Lower leg skin (tissue), 4 donors: Measurements from ENCODE around the gene DISC1. TPM values are rescaled to one million over a fixed set of nuclear protein-coding genes. Genes with fewer than 3 reads are reported as not detected.

Experiments
- DNase-seq, 2 donors: peaks; one replicate each; pipeline ENCODE4 v3.0.0-alpha.2; 2019; ENCODE audit warnings: low spot score in 2 of 2
- H3K4me3 ChIP-seq: fragments of 200-600 bp; sonication (generic); 2 replicates; pipeline ENCODE4 v1.5.1; 2017; ENCODE audit warnings: mild to moderate bottlenecking, low read depth; ENCODE audit not compliant: poor library complexity, severe bottlenecking
- CTCF ChIP-seq, 3 donors: fragments of 450-650 bp; IDR thresholded peaks; one replicate each; pipeline ENCODE4 v1.5.1; 2016; ENCODE audit warnings: antibody characterized with exemption in 3 of 3, mild to moderate bottlenecking in 3 of 3, moderate library complexity in 2 of 3
- POLR2A ChIP-seq, 2 donors: fragments of 450-650 bp; IDR thresholded peaks; one replicate each; pipeline ENCODE4 v1.6.1; 2016 to 2017; ENCODE audit warnings: antibody characterized with exemption in 2 of 2, mild to moderate bottlenecking in 1 of 2, moderate library complexity in 1 of 2
- WGBS, 2 donors: methylation state at CpG; one replicate each; pipeline ENCODE4 v1.1.5; 2018; 5-methylcytosine and 5-hydroxymethylcytosine counted together
- intact Hi-C: fragments of 100-400 bp; cut with DNase I; formaldehyde crosslinking; loops from one replicate; pipeline ENCODE4 v1.15.0; 2023; ENCODE audit warnings: low total_unique reads
- total RNA-seq, 4 donors: library from RNA; depleted of rRNA; stranded (reverse); fragments of >200 nt; gene quantifications; one replicate each; pipeline ENCODE4 v1.1.0, GENCODE V29; 2016

The DISC1 gene
- total RNA-seq, 4 donors from 2014 or later: 1.6 to 7.4 (median 3.5) TPM

DNA sequence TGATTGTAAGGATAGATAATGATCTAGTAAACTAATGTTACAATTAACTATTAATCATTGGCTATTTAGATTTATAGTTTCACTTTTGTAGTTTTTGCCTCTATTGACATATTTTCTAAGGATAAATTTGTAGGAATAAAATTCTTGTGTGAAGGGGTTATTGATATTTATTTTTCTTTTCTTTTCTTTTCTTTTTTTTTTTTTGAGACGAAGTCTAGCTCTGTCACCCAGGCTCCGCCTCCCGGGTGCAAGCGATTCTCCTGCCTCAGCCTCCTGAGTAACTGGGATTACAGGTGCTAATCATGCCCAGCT lies 24.0 kb upstream of the DISC1 start:
- no peak for DNase-seq
- TF ChIP-seq POLR2A (IDR thresholded peaks at IDR 0.05) (no peak), CTCF (IDR thresholded peaks at IDR 0.05) (no peak)
- 76 to 82% methylated on average over 4 of the region's 4 CpGs for WGBS, 2 donors
- intact Hi-C loops: no loop called here
- H3K4me3 ChIP-seq: no peak overlapping the region

- TF ChIP-seq POLR2A (IDR thresholded peaks at IDR 0.05) (no peak), CTCF (IDR thresholded peaks at IDR 0.05) (no peak)
- no peak for DNase-seq
- peak overlapping the region; percentile 19 for H3K4me3 ChIP-seq
- WGBS, 2 donors: 28 to 30% methylated on average over 8 of the region's 8 CpGs
- intact Hi-C loops: no loop called here
These were observed 22.9 kb upstream of the DISC1 start for GRCh38 chr1:231603598-231604275.

DNA sequence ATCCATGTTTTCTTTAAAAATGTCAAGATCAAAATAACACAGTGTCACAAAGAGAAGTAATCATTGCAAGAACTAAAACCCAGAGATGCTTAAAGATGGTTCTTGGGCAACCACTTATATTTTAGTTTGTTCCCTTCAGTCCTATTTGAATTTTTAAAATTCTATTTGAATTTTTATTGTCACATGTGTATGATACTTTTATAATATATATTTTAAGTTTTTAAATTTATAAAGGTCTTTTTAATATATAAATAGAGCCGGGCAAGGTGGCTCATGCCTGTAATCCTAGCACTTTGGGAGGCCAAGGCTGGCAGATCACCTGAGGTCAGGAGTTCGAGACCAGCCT lies 22.3 kb upstream of the DISC1 start:
- no peak for DNase-seq
- TF ChIP-seq CTCF (IDR thresholded peaks at IDR 0.05): no peak
- TF ChIP-seq POLR2A (IDR thresholded peaks at IDR 0.05): no peak
- H3K4me3 ChIP-seq: no peak overlapping the region
- 69 to 71% methylated on average over 2 of the region's 2 CpGs for WGBS, 2 donors
- intact Hi-C loops: no loop called here

GRCh38 chr1:231605149-231606100 lies 21.2 kb upstream of the DISC1 start:
- no peak for DNase-seq
- intact Hi-C loops: no loop called here
- 53 to 61% methylated on average over 8 of the region's 8 CpGs for WGBS, 2 donors
- TF ChIP-seq CTCF (IDR thresholded peaks at IDR 0.05) (no peak), POLR2A (IDR thresholded peaks at IDR 0.05) (no peak)
- no peak overlapping the region for H3K4me3 ChIP-seq

GRCh38 chr1:231606712-231607111 lies 19.9 kb upstream of the DISC1 start:
- WGBS, 2 donors: 39 to 52% methylated on average over 4 of the region's 4 CpGs
- intact Hi-C loops: no loop called here
- no peak for DNase-seq
- no peak for TF ChIP-seq POLR2A (IDR thresholded peaks at IDR 0.05)
- no peak for TF ChIP-seq CTCF (IDR thresholded peaks at IDR 0.05)
- no peak overlapping the region for H3K4me3 ChIP-seq
